ENCODE measurements around the gene KLHL29.

GRCh38 chr2:23588508-23589201 is 203.7 kb downstream of the KLHL29 start:
- TF ChIP-seq CTCF (conservative IDR thresholded peaks at IDR 0.05; ENCODE audit: low read length) (no peak), EZH2phosphoT487 (IDR thresholded peaks at IDR 0.05; ENCODE audit: borderline replicate concordance) (no peak)

Data from Loucy (cell line).